ENCODE results near the gene DOP1B.

DNA sequence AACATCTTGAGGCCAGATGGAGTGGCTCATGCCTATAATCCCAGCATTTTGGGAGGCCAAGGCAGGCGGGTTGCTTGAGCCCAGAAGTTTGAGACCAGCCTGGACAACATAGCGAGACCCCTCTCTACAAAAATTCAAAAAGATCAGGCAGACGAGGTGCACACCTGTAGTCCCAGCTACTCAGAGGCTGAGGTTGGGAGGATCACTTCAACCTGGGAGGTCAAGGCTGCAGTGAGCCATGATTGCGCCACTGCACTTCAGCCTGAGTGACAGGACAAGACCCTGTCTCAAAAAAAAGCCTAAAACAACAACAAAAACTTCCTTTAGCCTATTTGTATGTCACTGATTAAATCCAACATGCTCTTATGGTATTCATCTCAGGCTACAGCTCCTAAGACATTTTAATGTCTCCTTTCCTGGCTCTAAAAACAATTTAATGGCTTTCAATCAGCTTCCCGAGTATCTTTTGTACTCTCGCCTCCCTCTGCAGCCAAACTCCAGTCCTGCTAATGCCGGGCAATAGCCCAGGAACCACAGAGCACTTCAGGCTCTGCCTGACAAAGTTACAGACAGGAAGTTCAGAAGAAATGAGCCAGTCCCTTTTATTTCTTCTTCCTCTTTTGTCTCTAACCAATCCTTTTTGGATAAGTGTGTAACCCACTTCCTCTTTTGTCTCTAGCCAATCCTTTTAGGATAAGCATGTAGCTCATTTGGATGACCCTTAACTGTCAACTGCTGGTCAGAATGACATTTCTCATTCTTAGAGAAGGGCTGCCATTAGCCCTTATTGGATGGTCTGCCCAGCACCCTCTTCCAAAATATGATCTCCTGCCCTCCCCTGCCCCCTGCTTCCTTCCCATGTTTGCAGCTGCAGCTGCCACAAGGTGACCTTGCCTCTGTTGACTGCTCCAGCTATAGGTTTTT is 6.6 kb upstream of the DOP1B start:
- TF ChIP-seq BHLHE40 (IDR thresholded peaks at IDR 0.05; ENCODE audit: borderline replicate concordance) (no peak), SP1 (IDR thresholded peaks at IDR 0.05) (no peak), SUZ12 (IDR thresholded peaks at IDR 0.05) (no peak), FOXM1 (IDR thresholded peaks at IDR 0.05; ENCODE audit: borderline replicate concordance) (no peak), ELF4 (IDR thresholded peaks at IDR 0.05) (no peak), TARDBP (IDR thresholded peaks at IDR 0.05) (no peak), ARNT (IDR thresholded peaks at IDR 0.05) (no peak)

Measured in HEK293T (cell line).